ENCODE results near the gene ALG14.
A peak's percentile ranks its signal among the peaks of the same experiment; 100 is the strongest.

ALG14 gene

GRCh38 chr1:95012389-95012788, 60.4 kb downstream of the ALG14 start:
- ChIA-PET CTCF (interaction anchor here (0.8 to 1.4 kb wide), 4 partner anchors 12 to 126 kb away, joined by 3 to 5 read pairs (median 4); no protein-coding TSS in a partner anchor), POLR2A (no interaction called here)
- no peaks in the 10 kb centered on the region for H3K36me3 ChIP-seq (ENCODE audit: control insufficient read depth in 4 of 4, insufficient read depth in 4 of 4, low read length in 3 of 4)
- 100% methylated on average over 1 of the region's 3 CpGs for WGBS (ENCODE audit: insufficient coverage)
- DNase-seq, result no peak
- no peak overlapping the region for H3K4me3 ChIP-seq (ENCODE audit: control insufficient read depth in 1 of 7, extremely low read depth in 1 of 7, insufficient read depth in 4 of 7, low read depth in 2 of 7, low read length in 6 of 7)
- no peak overlapping the region for H3K27ac ChIP-seq (ENCODE audit: insufficient read depth in 1 of 2, low read depth in 1 of 2, low read length in 2 of 2, poor library complexity in 1 of 2, severe bottlenecking in 2 of 2)
- H3K4me1 ChIP-seq (ENCODE audit: control extremely low read depth in 1 of 4, control insufficient read depth in 4 of 4, insufficient read depth in 4 of 4, low read length in 3 of 4), result no peaks in the 10 kb centered on the region
- H3K9me3 ChIP-seq (ENCODE audit: control extremely low read depth in 1 of 5, control insufficient read depth in 4 of 5, insufficient read depth in 2 of 5, low read depth in 1 of 5, low read length in 4 of 5), result no peaks in the 10 kb centered on the region
- H3K27me3 ChIP-seq (replicated peaks in 2 of 5; ENCODE audit: control insufficient read depth in 4 of 5, insufficient read depth in 5 of 5, low read length in 4 of 5), result no peaks in the 10 kb centered on the region

GRCh38 chr1:95010158-95010557, 62.6 kb downstream of the ALG14 start:
- Histone ChIP-seq H3K4me1 (ENCODE audit: control extremely low read depth in 1 of 4, control insufficient read depth in 4 of 4, insufficient read depth in 4 of 4, low read length in 3 of 4) (peaks cover 0 to 8% (median 2%) of the 10 kb centered on the region in 4 experiments), H3K27ac (ENCODE audit: insufficient read depth in 1 of 2, low read depth in 1 of 2, low read length in 2 of 2, poor library complexity in 1 of 2, severe bottlenecking in 2 of 2) (no peak overlapping the region), H3K4me3 (ENCODE audit: control insufficient read depth in 1 of 7, extremely low read depth in 1 of 7, insufficient read depth in 4 of 7, low read depth in 2 of 7, low read length in 6 of 7) (no peak overlapping the region), H3K27me3 (replicated peaks in 2 of 5; ENCODE audit: control insufficient read depth in 4 of 5, insufficient read depth in 5 of 5, low read length in 4 of 5) (no peaks in the 10 kb centered on the region), H3K9me3 (ENCODE audit: control extremely low read depth in 1 of 5, control insufficient read depth in 4 of 5, insufficient read depth in 2 of 5, low read depth in 1 of 5, low read length in 4 of 5) (no peaks in the 10 kb centered on the region), H3K36me3 (ENCODE audit: control insufficient read depth in 4 of 4, insufficient read depth in 4 of 4, low read length in 3 of 4) (no peaks in the 10 kb centered on the region)
- DNase-seq, result no peak
- ChIA-PET CTCF (interaction anchor here (0.9 kb wide), 1 partner anchor 155 kb away, joined by 3 read pairs; no protein-coding TSS in a partner anchor), POLR2A (no interaction called here)

- Histone ChIP-seq H3K4me1 (ENCODE audit: control extremely low read depth in 1 of 4, control insufficient read depth in 4 of 4, insufficient read depth in 4 of 4, low read length in 3 of 4) (peaks cover 0 to 8% (median 2%) of the 10 kb centered on the region in 4 experiments), H3K36me3 (ENCODE audit: control insufficient read depth in 4 of 4, insufficient read depth in 4 of 4, low read length in 3 of 4) (no peaks in the 10 kb centered on the region), H3K27me3 (replicated peaks in 2 of 5; ENCODE audit: control insufficient read depth in 4 of 5, insufficient read depth in 5 of 5, low read length in 4 of 5) (no peaks in the 10 kb centered on the region), H3K9me3 (ENCODE audit: control extremely low read depth in 1 of 5, control insufficient read depth in 4 of 5, insufficient read depth in 2 of 5, low read depth in 1 of 5, low read length in 4 of 5) (no peaks in the 10 kb centered on the region), H3K27ac (ENCODE audit: insufficient read depth in 1 of 2, low read depth in 1 of 2, low read length in 2 of 2, poor library complexity in 1 of 2, severe bottlenecking in 2 of 2) (no peak overlapping the region), H3K4me3 (ENCODE audit: control insufficient read depth in 1 of 7, extremely low read depth in 1 of 7, insufficient read depth in 4 of 7, low read depth in 2 of 7, low read length in 6 of 7) (no peak overlapping the region)
- ChIA-PET CTCF (interaction anchor here (1.1 to 1.4 kb wide), 3 partner anchors 15 to 72 kb away, joined by 3 to 5 read pairs (median 3); no protein-coding TSS in a partner anchor), POLR2A (no interaction called here)
- no peak for DNase-seq
Observed at GRCh38 chr1:95007687-95008086, 65.1 kb downstream of the ALG14 start.

GRCh38 chr1:95006681-95007080, 66.1 kb downstream of the ALG14 start:
- peaks cover 0 to 8% (median 2%) of the 10 kb centered on the region in 4 experiments for H3K4me1 ChIP-seq (ENCODE audit: control extremely low read depth in 1 of 4, control insufficient read depth in 4 of 4, insufficient read depth in 4 of 4, low read length in 3 of 4)
- ChIA-PET CTCF (no interaction called here), POLR2A (no interaction called here)
- 50% methylated on average over 2 of the region's 4 CpGs for WGBS (ENCODE audit: insufficient coverage)
- no peaks in the 10 kb centered on the region for H3K36me3 ChIP-seq (ENCODE audit: control insufficient read depth in 4 of 4, insufficient read depth in 4 of 4, low read length in 3 of 4)
- H3K27me3 ChIP-seq (replicated peaks in 2 of 5; ENCODE audit: control insufficient read depth in 4 of 5, insufficient read depth in 5 of 5, low read length in 4 of 5), result no peaks in the 10 kb centered on the region
- no peak overlapping the region for H3K27ac ChIP-seq (ENCODE audit: insufficient read depth in 1 of 2, low read depth in 1 of 2, low read length in 2 of 2, poor library complexity in 1 of 2, severe bottlenecking in 2 of 2)
- peak in 2 of 3 donors; percentile 27 to 47 for DNase-seq
- H3K4me3 ChIP-seq (ENCODE audit: control insufficient read depth in 1 of 7, extremely low read depth in 1 of 7, insufficient read depth in 4 of 7, low read depth in 2 of 7, low read length in 6 of 7), result no peak overlapping the region
- no peaks in the 10 kb centered on the region for H3K9me3 ChIP-seq (ENCODE audit: control extremely low read depth in 1 of 5, control insufficient read depth in 4 of 5, insufficient read depth in 2 of 5, low read depth in 1 of 5, low read length in 4 of 5)

GRCh38 chr1:95005584-95005983, 67.2 kb downstream of the ALG14 start:
- ChIA-PET CTCF (interaction anchor here (1.0 kb wide), 1 partner anchor 16 kb away, joined by 3 read pairs; no protein-coding TSS in a partner anchor), POLR2A (no interaction called here)
- Histone ChIP-seq H3K27me3 (replicated peaks in 2 of 5; ENCODE audit: control insufficient read depth in 4 of 5, insufficient read depth in 5 of 5, low read length in 4 of 5) (no peaks in the 10 kb centered on the region), H3K36me3 (ENCODE audit: control insufficient read depth in 4 of 4, insufficient read depth in 4 of 4, low read length in 3 of 4) (no peaks in the 10 kb centered on the region), H3K27ac (ENCODE audit: insufficient read depth in 1 of 2, low read depth in 1 of 2, low read length in 2 of 2, poor library complexity in 1 of 2, severe bottlenecking in 2 of 2) (no peak overlapping the region), H3K4me1 (ENCODE audit: control extremely low read depth in 1 of 4, control insufficient read depth in 4 of 4, insufficient read depth in 4 of 4, low read length in 3 of 4) (peaks cover 0 to 8% (median 2%) of the 10 kb centered on the region in 4 experiments), H3K4me3 (ENCODE audit: control insufficient read depth in 1 of 7, extremely low read depth in 1 of 7, insufficient read depth in 4 of 7, low read depth in 2 of 7, low read length in 6 of 7) (no peak overlapping the region), H3K9me3 (ENCODE audit: control extremely low read depth in 1 of 5, control insufficient read depth in 4 of 5, insufficient read depth in 2 of 5, low read depth in 1 of 5, low read length in 4 of 5) (no peaks in the 10 kb centered on the region)
- no peak for DNase-seq
- WGBS (ENCODE audit: insufficient coverage), result 88% methylated on average over 1 of the region's 2 CpGs

GRCh38 chr1:95004013-95004412, 68.7 kb downstream of the ALG14 start:
- POLR2A ChIA-PET, result no interaction called here
- no peaks in the 10 kb centered on the region for H3K27me3 ChIP-seq (replicated peaks in 2 of 5; ENCODE audit: control insufficient read depth in 4 of 5, insufficient read depth in 5 of 5, low read length in 4 of 5)
- H3K4me3 ChIP-seq (ENCODE audit: control insufficient read depth in 1 of 7, extremely low read depth in 1 of 7, insufficient read depth in 4 of 7, low read depth in 2 of 7, low read length in 6 of 7), result no peak overlapping the region
- H3K36me3 ChIP-seq (ENCODE audit: control insufficient read depth in 4 of 4, insufficient read depth in 4 of 4, low read length in 3 of 4), result no peaks in the 10 kb centered on the region
- DNase-seq, result no peak
- peaks cover 0 to 8% (median 2%) of the 10 kb centered on the region in 4 experiments for H3K4me1 ChIP-seq (ENCODE audit: control extremely low read depth in 1 of 4, control insufficient read depth in 4 of 4, insufficient read depth in 4 of 4, low read length in 3 of 4)
- no peak overlapping the region for H3K27ac ChIP-seq (ENCODE audit: insufficient read depth in 1 of 2, low read depth in 1 of 2, low read length in 2 of 2, poor library complexity in 1 of 2, severe bottlenecking in 2 of 2)
- CTCF ChIA-PET, result interaction anchor here (0.9 to 1.1 kb wide), 2 partner anchors 12 to 22 kb away, joined by 3 read pairs; no protein-coding TSS in a partner anchor
- no peaks in the 10 kb centered on the region for H3K9me3 ChIP-seq (ENCODE audit: control extremely low read depth in 1 of 5, control insufficient read depth in 4 of 5, insufficient read depth in 2 of 5, low read depth in 1 of 5, low read length in 4 of 5)
- WGBS (ENCODE audit: insufficient coverage), result 94% methylated on average over 6 of the region's 7 CpGs

GRCh38 chr1:95003433-95003738, 69.4 kb downstream of the ALG14 start:
- no peak overlapping the region for H3K27ac ChIP-seq (ENCODE audit: insufficient read depth in 1 of 2, low read depth in 1 of 2, low read length in 2 of 2, poor library complexity in 1 of 2, severe bottlenecking in 2 of 2)
- no peaks in the 10 kb centered on the region for H3K36me3 ChIP-seq (ENCODE audit: control insufficient read depth in 4 of 4, insufficient read depth in 4 of 4, low read length in 3 of 4)
- CTCF ChIA-PET, result interaction anchor here (1.1 kb wide), 1 partner anchor 11 kb away, joined by 3 read pairs; no protein-coding TSS in a partner anchor
- no peak for DNase-seq
- POLR2A ChIA-PET, result no interaction called here
- 90% methylated on average over 2 of the region's 4 CpGs for WGBS (ENCODE audit: insufficient coverage)
- H3K9me3 ChIP-seq (ENCODE audit: control extremely low read depth in 1 of 5, control insufficient read depth in 4 of 5, insufficient read depth in 2 of 5, low read depth in 1 of 5, low read length in 4 of 5), result no peaks in the 10 kb centered on the region
- peaks cover 0 to 8% (median 2%) of the 10 kb centered on the region in 4 experiments for H3K4me1 ChIP-seq (ENCODE audit: control extremely low read depth in 1 of 4, control insufficient read depth in 4 of 4, insufficient read depth in 4 of 4, low read length in 3 of 4)
- H3K4me3 ChIP-seq (ENCODE audit: control insufficient read depth in 1 of 7, extremely low read depth in 1 of 7, insufficient read depth in 4 of 7, low read depth in 2 of 7, low read length in 6 of 7), result no peak overlapping the region
- no peaks in the 10 kb centered on the region for H3K27me3 ChIP-seq (replicated peaks in 2 of 5; ENCODE audit: control insufficient read depth in 4 of 5, insufficient read depth in 5 of 5, low read length in 4 of 5)

Data from common myeloid progenitor, CD34-positive (primary cell).